Left lobe of liver (tissue), 2 donors: ENCODE data around the gene MS4A13. TPM values are rescaled to one million over a fixed set of nuclear protein-coding genes. Genes with fewer than 3 reads are reported as not detected.
"Not testable (repeated sequence)": the region's sequence is repeated elsewhere in the genome, so short reads cannot be mapped to it uniquely, and the experiment has no call there.

Experiments used
- ATAC-seq: fragments of 200-7000 bp; cut with Tn5 transposase; one replicate; pipeline ENCODE4 v1.9.1; 2020; ENCODE audit warnings: mild to moderate bottlenecking, moderate library complexity
- DNase-seq: peaks from one replicate; pipeline ENCODE4 v3.0.0-alpha.2; 2020; ENCODE audit warnings: low spot score
- total RNA-seq: library from RNA; stranded (reverse); gene quantifications from one replicate; pipeline ENCODE4 v1.2.1, GENCODE V29; 2021
- donor health status: DM: no; HTN: no; CAD: no; lungs with moderate emphysema.
- donor health status: DM: no; HTN: yes; CAD: no.

Gene MS4A13
- total RNA-seq, 1 donor from 2014 or later: not detected

DNA sequence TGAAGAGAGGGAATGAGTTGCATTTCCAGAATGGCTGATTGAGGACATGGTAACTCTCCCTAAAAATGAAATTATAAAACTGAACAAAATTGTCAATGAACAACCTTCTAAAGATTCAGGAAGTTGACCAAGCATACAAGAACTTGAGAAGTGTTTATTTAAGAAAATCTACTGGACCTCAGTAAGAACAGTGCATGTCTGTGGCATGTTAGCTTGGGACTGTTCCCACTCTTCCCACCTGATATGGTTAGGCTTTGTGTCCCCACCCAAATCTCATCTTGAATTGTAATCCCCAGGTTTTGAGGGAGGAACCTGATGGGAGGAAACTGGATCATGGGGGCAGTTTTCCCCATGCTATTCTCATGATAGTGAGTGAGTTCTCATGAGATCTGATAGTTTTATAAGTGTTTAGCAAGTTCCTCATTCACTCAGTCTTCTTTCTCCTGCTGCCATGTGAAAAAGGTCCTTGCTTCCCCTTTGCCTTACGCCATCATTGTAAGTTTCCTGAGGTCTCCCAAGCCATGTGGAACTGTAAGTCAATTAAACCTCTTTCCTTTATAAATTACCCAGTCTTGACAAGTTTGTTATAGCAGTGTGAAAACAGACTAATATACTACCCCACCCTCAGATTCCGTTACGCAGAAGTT, 15.4 kb downstream of the MS4A13 start:
- DNase-seq (no peak), ATAC-seq (no peak)

DNA sequence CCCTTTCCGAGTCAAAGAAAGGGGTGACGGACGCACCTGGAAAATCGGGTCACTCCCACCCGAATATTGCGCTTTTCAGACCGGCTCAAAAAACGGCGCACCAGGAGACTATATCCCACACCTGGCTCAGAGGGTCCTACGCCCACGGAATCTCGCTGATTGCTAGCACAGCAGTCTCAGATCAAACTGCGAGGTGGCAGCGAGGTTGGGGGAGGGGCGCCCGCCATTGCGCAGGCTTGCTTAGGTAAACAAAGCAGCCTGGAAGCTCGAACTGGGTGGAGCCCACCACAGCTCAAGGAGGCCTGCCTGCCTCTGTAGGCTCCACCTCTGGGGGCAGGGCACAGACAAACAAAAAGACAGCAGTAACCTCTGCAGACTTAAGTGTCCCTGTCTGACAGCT, 17.2 kb downstream of the MS4A13 start:
- DNase-seq, ATAC-seq: not testable (repeated sequence)

DNA sequence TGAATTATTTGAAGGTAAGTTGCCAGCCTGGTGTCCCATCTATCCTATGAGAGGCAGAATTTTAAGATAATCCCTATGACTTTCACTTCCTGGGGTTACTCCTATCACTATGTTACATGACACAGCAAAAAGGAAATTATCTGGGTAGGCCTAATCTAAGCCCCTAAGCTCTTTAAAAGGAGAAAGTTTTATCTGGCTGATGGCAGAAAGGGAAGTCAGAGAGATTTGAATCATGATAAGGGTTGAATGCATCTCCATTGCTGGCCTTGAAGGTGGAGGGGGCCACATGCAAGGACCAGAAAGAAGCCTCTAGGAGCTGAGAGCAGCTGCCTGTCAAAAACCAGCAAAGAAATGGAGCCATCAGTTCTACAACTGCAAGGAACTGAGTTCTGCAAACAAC, 23.4 kb downstream of the MS4A13 start:
- not testable (repeated sequence) for DNase-seq, ATAC-seq

DNA sequence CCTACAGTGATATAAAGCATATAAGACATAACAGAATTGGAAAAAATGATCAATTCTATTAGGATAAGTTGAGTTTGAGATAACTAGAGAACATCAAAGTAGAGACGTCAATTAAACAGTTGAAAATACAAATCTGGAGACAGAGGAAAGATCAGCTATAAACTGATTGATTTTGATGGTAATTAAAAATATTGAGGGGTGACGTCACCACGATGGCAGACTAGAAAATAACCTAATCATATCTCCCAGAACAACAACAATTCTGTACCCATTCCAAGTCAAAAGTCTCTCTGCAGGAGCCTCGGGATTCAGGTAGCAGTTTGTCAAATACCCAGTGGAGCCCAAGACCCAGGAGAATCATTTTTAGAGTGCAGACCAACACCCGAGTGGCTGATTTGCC, 28.9 kb downstream of the MS4A13 start:
- ATAC-seq: no peak
- DNase-seq: no peak

DNA sequence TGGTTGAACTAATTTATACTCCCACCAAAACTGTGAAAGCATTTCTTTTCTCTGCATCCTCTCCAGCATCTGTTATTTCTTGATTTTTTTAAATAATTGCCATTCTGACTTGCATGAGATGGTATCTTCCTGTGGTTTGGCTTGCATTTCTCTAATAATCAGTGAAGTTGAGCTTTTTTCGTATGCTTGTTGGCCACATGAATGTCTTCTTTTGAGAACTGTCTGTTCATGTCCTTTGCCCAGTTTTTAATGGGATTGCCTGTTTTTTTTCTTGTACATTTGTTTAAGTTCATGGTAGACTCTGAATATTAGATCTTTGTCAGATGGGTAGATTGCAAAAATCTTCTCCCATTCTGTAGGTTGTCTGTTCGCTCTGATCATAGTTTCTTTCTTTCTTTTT, 46.1 kb downstream of the MS4A13 start:
- no peak for DNase-seq
- ATAC-seq: no peak

DNA sequence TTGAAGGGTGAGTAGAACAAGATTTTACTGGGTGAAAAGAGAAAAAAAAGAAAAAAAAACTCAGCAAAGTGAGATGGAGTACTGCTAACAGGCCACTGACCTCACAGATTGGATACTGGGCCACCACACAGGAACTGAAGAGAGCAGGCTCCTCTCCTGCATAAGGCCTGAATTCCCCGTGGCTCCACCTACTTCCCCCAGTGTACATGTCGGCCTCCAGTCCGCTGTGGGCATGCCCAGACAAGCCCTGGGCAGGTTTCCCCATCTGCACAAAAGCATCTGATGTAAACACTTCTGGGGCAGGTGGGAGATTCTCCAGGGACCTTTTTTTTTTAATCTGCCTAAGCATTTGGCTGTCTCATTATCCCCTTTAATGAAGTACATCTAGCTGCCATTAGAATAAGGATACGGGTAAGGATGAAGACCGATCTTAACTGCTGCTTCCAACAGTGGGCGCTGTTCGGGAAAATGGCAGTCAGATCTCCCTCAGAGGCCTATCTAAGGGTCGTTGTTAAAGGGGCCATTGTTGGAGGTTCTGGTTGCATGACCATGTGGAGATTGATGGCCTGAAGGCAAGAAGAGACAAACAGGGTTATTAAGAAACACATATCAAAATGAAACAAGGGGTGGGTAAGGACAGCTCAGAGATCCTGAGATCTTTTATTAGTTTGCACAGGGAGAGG, 48.5 kb downstream of the MS4A13 start:
- no peak for DNase-seq
- no peak for ATAC-seq

DNA sequence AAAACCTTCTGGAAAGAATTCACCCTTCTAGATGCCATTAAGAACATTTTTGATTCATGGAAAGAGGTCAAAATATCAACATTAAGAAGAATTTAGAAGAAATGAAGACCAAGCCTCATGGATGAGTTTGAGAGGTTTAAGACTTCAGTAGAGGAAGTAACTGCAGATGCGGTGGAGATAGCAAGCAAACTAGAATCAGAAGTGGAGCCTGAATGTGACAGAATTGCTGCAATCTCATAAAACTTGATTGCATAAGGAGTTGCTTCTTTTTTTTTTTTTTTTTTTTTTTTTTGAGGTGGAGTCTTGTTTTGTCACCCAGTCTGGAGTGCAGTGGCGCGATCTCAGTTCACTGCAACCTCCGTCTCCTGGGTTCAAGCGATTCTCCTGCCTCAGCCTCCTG, 51.6 kb downstream of the MS4A13 start:
- DNase-seq (no peak), ATAC-seq (no peak)

DNA sequence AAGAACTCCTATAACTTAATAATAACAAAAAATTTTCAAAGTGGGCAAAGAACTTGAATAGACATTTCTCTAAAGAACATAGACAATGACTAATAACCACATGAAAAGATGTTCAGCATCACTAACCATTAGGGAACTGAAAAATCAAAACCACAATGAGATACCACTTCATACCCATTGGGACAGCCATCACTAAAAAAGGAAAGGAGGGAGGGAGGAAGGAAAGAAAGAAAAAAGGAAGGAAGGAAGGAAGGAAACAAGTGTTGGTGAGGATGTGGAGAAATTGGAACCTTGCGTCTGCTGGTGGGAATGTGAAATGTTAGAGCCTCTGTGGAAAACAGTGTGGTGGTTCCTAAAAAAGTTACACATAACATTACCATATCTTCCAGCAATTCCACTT, 55.8 kb downstream of the MS4A13 start:
- DNase-seq (no peak), ATAC-seq (no peak)

DNA sequence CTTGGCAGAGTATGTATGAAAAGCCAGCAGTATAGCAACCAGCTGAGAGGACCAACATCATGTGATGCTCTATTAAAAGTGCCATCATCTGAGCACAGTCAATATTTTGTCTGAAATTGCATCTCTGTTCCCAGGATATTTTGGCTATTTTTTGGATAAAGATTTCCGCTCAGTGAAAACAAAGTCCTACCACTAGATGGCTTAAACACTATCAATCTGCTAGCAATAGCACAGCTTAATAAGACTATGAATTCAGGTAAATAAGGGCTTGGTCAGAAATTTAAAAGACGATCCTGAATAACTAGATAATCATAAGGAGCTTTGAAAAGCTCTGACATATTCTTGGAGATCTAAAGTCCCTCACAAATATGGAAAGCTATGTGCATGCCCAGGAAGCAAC, 74.4 kb downstream of the MS4A13 start:
- DNase-seq: no peak
- peak; percentile 55 for ATAC-seq

Other genes with a start within 250 kb of the MS4A13 start
- gene MS4A4A, start 234.7 kb upstream of the MS4A13 start, total RNA-seq: 5.6 TPM
- gene MS4A6E, start 188.1 kb upstream of the MS4A13 start, total RNA-seq: not detected
- 13.7 TPM for gene MS4A7, start 136.9 kb upstream of the MS4A13 start, total RNA-seq
- gene MS4A14, start 118.9 kb upstream of the MS4A13 start, total RNA-seq: 0.43 TPM
- not detected for gene MS4A5, start 85.8 kb upstream of the MS4A13 start, total RNA-seq
- 0.40 TPM for gene MS4A1, start 59.5 kb upstream of the MS4A13 start, total RNA-seq
- gene MS4A12, start 22.6 kb upstream of the MS4A13 start, total RNA-seq: not detected
- not detected for gene MS4A8, start 184.2 kb downstream of the MS4A13 start, total RNA-seq
- gene MS4A18, start 209.3 kb downstream of the MS4A13 start, total RNA-seq: not detected
- gene MS4A15, start 241.5 kb downstream of the MS4A13 start, total RNA-seq: not detected